Amniotic stem cell (primary cell): ENCODE measurements around the gene ZSCAN5A.
"Not testable (repeated sequence)": the region's sequence is repeated elsewhere in the genome, so short reads cannot be mapped to it uniquely, and the experiment has no call there.

ENCODE experiments used
- DNase-seq: peaks from one replicate; lab custom pipeline; 2025; lab: John Stamatoyannopoulos, UW

The ZSCAN5A gene, protein sequence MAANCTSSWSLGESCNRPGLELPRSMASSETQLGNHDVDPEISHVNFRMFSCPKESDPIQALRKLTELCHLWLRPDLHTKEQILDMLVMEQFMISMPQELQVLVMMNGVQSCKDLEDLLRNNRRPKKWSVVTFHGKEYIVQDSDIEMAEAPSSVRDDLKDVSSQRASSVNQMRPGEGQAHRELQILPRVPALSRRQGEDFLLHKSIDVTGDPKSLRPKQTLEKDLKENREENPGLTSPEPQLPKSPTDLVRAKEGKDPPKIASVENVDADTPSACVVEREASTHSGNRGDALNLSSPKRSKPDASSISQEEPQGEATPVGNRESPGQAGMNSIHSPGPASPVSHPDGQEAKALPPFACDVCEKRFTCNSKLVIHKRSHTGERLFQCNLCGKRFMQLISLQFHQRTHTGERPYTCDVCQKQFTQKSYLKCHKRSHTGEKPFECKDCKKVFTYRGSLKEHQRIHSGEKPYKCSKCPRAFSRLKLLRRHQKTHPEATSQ

GRCh38 chr19:56314381-56315076 is at the start of gene ZSCAN5A:
TSS of gene ZSCAN5A (minus strand) at chr19:56314839. CDS start at chr19:56225046, 89,793 bp downstream.
- peak; percentile 93 for DNase-seq

DNA sequence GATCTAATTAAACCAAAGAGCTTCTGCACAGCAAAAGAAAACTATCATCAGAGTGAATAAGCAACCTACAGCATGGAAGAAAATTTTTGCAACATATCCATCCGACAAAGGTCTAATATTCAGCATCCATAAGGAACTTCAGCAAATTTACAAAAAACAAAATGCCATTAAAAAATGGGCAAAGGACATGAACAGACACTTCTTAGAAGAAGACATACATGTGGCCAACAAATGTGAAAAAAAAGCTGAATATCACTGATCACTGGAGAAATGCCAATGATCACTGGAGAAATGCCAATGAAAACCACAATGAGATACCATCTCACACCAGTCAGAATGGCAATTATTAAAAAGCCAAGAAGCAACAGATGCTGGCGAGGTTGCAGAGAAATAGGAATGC is 46.2 kb upstream of the ZSCAN5A start:
- DNase-seq, result no peak

GRCh38 chr19:56356944-56357343 is 42.3 kb upstream of the ZSCAN5A start:
- DNase-seq, result no peak

DNA sequence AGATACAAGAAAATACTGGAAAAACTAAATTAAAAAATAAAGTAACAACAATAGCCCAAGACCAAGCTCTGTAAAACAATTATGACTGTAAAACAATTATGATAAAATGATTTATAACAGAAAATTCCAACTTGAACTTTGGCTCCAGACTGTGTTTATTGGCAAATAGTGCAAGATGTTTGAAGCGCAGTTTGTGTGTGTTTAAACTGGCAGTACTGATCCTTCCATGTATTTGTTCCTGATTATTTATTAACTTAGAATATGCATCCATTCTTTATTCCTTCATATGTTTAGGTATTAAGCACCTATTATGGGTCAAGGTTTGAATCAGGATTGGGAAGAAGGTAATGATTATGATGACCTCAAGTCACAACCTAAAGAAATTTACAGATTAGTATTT is 40.9 kb upstream of the ZSCAN5A start:
- DNase-seq, result no peak

GRCh38 chr19:56351208-56351607 is 36.6 kb upstream of the ZSCAN5A start:
- DNase-seq, result no peak

- DNase-seq, result peak; percentile 10
Measured at GRCh38 chr19:56350416-56351045, 35.9 kb upstream of the ZSCAN5A start.

GRCh38 chr19:56348289-56348877 is 33.7 kb upstream of the ZSCAN5A start:
- no peak for DNase-seq

DNA sequence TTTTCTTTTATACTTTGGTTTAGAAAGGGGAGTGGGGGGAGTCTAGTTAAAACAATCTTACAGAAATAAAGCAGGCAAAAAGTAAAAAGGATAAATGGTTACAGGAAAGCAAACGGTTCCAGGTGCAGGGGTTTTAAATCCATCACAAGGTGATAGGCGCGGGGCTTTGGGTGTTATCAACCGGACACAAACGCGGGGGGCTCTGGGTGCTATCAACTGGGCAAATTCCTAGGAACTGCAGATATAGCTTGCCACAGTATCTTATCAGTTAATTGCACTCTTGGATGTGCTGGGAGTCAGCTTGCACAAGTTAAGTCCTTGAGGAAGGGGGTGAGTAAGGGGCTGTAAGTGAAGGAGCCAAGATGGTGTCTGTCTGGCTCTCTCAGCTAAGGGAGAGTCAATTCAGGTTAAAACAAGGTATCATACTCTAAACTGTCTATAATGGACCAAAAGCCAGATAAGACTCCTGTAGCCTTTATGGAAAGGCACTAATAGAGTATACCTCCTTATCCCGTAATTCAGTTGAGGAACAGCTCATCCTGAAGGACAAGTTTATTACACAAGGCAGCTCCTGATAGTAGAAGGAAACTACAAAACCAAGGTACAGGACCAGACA is 32.6 kb upstream of the ZSCAN5A start:
- no peak for DNase-seq

DNA sequence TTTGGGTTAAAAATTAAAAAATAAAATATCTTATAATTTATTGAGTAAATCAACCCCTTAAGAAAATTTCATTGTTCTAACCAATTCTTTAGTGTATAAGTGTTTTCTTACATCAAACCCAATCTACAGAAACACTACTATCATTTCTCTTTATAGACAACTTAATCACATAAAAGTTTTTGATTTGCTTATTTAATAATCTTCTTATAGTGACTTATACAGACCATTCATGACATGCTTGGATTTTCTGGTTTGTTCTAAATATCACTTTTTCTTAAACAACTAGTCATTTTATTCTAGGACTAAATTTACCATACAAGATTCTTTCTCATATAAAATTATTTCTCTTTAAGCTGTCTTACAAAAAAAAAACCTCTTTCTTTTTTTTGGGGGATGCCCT is 27.3 kb upstream of the ZSCAN5A start:
- no peak for DNase-seq

- DNase-seq, result not testable (repeated sequence)
Measured at GRCh38 chr19:56339031-56339430, 24.4 kb upstream of the ZSCAN5A start.

DNA sequence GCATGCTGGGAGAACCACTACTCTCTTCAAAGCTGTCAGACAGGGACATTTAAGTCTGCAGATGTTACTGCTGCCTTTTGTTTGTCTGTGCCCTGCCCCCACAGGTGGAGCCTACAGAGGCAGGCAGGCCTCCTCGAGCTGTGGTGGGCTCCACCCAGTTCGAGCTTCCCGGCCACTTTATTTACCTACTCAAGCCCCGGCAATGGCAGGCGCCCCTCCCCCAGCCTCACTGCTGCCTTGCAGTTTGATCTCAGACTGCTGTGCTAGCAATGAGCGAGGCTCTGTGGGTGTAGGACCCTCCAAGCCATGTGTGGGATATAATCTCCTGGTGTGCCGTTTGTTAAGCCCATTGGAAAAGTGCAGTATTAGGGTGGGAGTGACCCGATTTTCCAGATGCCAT is 22.4 kb upstream of the ZSCAN5A start:
- not testable (repeated sequence) for DNase-seq

GRCh38 chr19:56335371-56335770 is 20.7 kb upstream of the ZSCAN5A start:
- not testable (repeated sequence) for DNase-seq

- DNase-seq, result no peak
Measured at GRCh38 chr19:56333506-56333905, 18.9 kb upstream of the ZSCAN5A start.

DNA sequence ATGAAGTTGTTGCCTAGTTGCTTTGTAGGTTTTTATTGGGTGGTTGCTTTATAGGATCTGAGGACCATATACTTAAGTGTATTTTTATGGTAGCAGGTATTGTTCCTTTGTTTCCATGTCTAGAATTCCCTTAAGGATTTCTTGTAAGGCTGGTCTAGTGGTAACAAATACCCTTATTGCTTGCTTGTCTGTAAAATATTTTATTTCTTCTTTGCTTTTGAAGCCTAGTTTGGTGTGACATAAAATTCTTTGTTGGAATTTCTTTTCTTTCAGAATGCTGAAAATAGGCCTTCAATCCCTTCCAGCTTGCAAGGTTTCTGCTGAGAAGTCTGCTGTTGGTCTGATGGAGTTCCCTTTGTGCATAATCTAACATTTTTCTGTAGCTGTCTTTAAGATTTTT is 18.1 kb upstream of the ZSCAN5A start:
- DNase-seq, result no peak

DNA sequence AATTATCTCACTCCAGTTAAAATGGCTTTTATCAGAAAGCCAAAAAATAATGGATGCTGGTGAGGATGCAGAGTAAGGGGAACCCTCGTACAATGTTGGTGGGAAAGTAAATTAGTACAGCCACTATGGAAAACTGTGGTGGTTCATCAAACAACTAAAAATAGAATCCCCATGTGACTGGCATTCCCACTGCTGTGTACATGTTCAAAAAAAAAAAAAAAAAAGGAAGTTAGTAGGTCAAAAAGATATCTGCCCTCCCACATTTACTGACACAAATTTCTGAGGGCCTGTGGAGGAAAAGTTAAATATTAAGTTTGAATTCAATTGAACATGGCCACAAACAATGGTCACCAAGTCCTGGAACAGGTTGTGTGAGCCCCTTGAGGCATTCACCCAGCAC is 9.8 kb upstream of the ZSCAN5A start:
- DNase-seq, result no peak

GRCh38 chr19:56321989-56322440 is 7.4 kb upstream of the ZSCAN5A start:
- DNase-seq, result no peak

DNA sequence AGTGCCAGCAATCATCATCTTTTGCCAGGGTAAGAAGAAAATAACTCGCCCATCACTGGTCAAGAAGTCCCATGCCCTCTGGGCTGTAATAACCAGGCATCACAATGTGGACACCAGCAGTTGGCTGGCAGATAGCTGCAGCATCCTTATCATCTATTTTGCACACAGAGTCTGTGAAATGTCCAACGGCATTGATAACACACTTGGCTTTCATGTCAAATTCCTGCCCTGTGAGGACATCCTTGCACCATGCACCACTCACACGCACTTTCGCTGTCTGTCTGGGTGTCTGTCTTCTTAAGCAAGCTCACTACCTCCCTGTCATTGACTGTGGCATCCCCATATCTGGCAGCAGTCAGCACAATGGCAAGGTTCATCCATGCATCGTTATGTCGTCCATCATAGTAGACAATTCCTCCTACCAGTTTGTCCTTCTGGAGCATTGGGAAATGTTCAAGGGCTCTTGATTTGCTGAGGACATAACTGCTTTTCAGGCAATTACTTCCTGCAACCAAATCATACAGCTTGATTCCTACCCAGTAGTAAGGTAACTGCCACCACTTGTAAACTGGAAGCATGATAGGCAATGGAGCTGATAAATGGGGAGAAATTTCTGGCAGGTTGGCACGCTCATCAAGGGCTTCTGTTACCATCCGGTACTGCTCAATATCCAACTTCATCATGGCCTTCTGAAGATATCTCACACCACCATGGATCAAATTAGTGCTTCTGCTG is 6.8 kb upstream of the ZSCAN5A start:
- DNase-seq, result no peak

GRCh38 chr19:56319991-56320390 is 5.4 kb upstream of the ZSCAN5A start:
- DNase-seq, result no peak

DNA sequence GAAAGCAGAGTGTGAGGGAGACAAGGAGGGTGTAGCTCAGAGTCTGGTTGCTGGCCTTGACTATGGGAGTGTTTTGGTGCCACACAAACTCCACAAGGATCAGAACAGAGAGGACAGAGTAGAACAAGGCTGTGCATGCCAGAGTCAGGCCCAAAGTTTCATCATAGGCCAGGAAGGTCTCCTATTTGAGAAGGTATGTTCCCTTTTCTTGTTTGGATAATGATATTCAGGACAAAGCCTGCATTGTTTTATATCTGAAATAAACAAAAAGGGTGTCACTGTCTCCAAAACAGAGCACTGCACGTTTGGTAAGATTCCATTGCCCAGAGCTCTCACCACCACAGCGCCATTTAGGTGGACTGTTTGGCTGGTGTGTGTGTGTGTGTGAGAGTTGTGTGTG is 3.1 kb upstream of the ZSCAN5A start:
- DNase-seq, result no peak

DNA sequence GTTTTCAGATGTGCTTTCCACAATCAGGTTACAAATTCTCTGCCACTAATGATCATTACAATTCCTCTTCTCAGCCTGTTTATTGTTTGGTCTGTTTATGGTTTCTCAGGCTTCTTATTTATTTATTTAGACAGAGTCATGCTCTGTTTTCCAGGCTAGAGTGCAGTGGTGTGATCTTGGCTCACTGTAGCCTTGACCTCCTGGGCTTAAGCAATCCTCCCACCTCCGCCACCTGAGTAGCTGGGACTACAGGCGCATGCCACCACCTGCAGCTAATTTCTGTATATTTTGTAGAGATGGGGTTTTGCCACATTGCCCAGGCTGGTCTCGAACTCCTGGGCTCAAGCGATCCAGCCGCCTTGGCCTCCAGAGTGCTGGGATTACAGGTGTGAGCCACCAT is 2.1 kb upstream of the ZSCAN5A start:
- DNase-seq, result no peak
